GM19025 (cell line): ENCODE results near the gene ING4.

Experiments
- ATAC-seq: cut with Tn5 transposase; IDR thresholded peaks from one replicate; pipeline ENCODE4 v1.9.1; 2021; ENCODE audit warnings: mild to moderate bottlenecking, low read depth, moderate library complexity; ENCODE audit not compliant: unreplicated experiment

ING4 gene

DNA sequence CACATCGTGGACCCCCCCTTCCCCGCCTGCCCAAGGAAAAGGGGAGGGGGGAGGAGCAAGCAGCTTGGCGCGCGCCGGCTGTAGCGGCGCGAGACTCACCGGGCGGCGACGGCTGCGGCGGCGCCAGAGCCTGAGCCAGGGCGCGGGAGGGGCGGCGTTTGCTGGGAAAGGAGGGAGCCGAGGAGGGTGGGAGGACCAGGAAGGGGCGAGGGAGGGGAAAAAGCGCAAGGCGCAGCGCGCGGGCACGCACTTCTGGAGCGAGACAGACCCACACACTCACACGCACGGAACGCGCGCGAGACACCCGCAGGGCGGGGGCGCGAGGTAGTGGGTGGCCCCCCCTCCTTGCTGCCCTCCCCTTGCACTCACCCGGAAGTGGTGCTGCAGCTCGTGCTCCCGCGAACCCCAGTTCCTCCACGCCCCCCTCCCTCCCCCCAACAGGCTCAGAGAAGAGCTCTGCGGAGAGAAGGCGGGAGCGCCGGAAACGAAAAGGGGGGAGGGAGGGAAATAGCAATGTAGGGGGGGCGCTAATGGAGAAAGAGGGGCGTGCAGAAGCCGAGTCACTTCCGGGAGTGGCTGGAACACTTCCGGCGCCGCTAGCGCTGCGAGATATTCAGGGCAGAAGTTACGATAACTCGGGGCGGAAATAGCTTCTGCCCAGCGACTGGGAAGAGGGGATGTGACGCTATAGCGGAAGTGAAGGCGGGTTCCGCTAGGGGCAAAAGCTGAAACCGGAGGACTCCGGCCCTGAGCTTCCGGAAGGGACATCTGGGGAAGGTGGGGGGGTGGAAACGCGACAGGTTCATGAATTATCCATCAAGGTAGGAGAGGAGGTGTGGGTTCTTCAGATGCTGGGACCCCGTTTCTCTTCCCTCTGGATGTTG lies 26.3 kb upstream of the ING4 start, which contains the start of gene ZNF384:
ZNF384 (minus strand) TSS at position 377 of the 884 bp plus-strand sequence. CDS start 9,855 bp downstream, outside the sequence.
- peak; percentile 79 for ATAC-seq

DNA sequence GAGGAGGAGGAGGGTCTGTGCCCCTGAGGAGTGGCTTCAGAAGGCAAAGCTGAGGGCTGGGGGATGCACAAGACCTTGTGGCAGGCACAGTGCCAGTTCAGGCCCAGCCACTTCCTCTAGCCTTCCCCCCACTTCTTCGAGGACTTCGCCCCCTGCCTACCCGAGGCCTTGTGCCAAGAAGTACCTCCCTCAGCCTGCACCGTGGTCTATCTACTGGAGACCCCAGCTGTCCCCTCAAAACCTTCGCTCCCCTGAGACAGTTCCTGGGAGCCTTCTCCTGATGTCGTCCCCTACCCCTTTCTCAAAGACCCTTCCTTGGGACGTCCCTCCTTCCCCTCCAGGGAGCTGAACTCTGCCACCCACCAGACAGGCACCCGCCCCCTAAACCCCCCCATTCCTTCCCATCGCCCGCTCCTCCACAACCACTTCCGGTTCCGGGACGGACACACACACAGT lies 25.7 kb upstream of the ING4 start:
- ATAC-seq: no peak

DNA sequence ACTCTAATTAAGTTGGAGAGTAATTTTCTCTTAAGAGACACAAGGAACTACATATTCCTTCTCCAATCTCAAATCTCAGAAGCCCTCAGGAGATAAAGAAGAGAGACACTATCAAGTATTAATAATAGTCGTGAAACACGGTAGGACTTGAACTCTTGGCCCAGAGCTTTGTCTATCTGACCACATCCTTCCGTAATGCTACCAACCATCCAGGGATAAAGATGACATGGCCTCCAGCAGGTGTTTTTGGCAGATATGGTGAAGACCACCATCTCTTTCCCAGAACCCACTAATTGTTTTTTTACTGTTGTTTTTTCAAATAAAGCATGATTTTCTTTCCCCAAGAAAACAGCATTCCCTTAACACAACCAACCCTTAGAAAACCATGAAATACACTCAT lies 22.9 kb upstream of the ING4 start:
- ATAC-seq: no peak

DNA sequence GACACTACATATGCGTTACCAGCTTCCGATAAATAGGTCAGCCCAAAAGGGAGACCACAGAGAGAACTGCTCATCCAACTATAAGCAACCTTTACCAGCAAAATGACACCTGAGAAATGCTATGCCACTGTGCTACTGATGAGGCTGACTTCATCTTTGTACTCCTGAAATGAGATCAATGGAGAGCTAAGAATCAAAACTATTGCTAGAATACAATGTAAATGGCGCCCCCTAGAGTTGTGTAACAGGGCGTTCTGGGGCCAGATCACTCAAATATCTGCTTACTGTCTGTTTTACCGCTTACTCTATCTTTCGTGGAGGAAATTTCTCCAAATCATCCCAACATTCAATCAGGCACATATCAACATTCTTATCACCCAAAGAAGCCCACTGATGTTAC lies 21.7 kb upstream of the ING4 start:
- ATAC-seq: no peak

DNA sequence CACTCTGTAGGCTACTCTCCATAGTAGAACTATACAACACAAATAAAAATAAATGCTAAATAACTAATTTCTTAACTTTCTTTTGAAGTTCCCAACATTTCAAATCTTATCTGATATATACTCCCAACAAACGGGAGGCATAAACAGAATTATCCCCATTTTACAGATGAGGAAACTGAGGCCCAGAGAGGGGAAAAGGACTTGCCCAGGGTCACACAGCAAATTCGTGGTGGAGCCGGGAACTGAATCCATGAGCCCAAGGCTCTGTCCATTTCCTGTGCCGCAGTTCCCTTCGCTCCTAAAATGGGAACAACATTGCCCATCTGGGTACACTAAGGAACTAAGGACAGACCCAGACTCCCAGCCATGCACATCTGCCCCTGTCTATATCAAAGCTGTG lies 14.0 kb upstream of the ING4 start:
- no peak for ATAC-seq

DNA sequence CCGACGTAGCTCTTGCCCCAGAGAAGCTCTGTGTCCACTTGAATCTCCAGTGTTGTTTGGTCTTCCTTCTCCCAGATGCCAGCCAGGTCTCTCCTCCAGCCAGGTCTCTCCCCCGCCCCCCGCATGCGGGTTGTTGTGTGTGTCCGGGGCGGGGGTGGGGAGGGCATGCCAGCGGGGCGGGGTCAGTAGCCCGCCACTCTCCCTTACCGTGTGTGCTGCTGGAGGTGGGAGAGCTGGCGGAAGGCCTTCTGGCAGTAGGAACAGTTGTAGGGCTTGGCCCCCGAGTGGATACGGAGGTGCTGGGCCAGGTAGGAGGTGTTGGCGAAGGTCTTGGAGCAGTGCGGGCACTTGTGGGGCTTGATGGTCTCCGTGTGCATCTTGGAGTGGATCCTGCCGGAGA lies 9.2 kb upstream of the ING4 start:
- ATAC-seq: no peak

DNA sequence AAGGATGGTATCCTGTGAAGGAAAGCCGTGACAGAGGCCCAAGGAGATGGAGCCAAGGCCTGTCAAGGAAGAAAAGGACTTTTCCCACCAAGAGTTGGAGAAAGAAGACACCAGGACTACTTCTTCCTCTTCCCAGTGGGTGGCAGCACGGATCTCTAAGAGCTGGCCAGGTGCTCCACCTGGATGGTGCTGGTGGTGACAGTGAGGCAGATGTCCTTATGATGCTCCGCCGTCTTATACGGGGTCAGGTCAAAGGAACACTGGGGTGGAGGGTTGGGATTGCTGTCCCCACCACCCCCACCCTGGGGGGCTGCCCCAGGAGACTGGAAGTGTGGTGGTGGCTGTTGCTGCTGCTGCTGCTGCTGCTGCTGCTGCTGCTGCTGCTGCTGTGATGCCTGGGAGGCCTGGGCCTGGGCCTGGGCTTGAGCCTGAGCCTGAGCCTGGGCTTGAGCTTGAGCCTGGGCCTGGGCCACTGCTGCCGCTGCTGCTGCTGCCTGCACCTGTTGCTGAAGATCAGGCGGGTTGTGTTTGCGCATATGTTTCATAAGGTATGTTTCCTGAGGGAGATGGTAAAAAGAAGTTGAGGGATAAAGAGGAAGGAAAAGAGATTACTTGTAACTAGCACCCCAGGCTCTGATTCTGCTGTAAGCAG lies 4.8 kb upstream of the ING4 start:
- no peak for ATAC-seq

DNA sequence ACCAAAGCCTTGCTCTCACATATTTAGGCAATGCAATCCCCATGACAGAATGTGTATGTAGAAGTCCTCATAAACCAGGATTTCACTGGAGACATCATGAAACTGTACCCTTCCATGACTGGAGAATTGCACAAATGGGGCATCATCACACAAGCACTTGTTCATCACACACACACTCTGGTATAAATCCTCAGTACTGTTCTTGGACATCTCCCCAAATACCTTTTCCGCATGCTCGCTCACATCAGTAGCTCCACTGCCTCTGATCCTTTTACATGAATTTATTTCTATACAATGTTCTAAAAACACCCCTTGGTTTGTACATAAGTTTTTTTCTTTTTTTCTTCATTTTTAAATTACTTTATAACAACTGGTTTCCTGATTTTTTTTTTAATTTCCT lies 3.3 kb upstream of the ING4 start:
- no peak for ATAC-seq

DNA sequence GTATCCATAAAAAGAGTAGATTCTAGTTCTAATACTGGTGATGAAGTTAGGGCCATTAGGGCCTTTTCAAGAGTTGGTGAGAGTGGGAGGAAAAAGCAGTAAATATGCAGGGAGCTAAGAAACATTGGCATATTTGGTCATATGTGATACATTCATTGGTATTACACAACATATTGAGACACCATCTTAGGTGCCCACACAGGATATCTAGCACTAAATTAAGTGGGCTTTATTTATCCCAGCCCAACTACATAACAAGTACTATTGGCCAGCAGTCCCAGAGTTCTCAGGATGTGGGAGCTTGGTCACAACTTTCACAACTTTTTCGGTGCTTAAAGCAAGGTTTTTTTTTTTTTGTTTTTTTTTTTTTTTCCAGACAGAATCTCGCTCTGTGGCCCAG lies 2.0 kb upstream of the ING4 start:
- no peak for ATAC-seq

DNA sequence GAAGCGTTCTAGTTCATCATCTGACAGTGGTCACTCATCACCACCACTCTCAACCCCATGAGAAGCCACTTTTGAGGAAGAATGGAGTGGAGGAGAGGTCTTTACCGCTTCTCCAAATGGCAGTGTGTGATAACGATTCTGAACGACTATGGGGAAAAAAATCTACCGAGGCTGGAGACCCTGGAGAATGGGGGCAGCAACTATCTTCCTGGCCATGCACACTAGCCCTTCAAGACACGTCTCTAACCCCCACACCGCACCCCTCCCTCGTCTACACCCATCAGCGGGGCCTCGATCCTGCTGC lies 365 bp downstream of the ING4 start:
- ATAC-seq: no peak

DNA sequence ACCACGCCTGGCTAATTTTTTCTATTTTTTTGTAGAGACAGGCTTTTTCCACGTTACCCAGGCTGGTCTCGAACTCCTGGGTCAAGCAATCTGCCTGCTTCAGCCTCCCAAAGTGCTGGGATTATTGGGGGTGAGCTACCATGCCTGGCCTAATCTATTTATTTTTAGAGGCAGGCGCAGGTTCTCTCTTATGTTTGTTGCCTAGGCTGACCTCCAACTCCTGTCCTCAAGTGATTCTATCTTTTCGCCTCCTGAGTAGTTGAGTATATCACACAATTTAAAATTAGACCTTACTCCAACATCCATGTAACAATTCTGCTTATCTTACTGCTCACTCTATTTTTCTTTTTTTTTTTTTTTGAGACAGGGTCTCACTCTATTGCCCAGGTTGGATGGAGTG lies 8.9 kb downstream of the ING4 start:
- no peak for ATAC-seq

DNA sequence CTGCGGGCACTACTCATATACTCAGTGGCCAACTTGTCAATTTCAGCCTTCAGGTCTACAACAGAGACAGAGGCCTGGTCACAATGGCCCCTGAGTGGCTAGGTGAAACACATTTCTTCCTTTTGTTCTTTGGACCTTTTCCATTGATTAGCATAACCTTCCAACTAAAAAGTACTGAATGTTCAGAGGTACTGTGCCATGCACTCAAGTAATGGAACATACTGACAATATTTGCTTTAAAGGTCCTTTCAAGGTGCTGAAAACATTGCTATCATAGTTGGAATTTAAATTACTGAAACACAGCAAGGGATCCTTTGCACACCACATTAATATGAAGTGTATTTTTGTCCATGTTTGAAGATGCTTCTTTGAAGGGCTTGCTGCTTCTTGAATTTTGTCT lies 9.6 kb downstream of the ING4 start:
- ATAC-seq: no peak

DNA sequence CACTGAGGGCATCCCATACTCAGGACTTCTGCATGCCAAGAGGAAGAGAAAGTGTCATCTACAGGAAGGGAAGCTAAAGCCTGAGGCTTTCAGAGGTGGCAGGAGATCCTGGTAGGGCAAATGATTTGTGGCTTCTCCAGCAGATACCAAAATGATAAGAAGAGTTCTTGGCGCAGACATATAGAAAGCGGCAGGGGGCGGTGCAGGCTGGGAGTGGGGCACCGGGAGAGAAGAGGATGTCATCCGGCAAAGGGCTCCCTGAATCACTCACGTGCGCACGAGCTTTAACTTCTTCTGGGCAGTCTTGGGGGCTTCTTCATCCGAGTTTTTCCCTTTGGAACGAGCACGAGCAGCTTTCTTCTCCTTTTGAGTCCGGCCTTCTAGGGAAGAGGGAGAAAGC lies 10.5 kb downstream of the ING4 start:
- no peak for ATAC-seq

DNA sequence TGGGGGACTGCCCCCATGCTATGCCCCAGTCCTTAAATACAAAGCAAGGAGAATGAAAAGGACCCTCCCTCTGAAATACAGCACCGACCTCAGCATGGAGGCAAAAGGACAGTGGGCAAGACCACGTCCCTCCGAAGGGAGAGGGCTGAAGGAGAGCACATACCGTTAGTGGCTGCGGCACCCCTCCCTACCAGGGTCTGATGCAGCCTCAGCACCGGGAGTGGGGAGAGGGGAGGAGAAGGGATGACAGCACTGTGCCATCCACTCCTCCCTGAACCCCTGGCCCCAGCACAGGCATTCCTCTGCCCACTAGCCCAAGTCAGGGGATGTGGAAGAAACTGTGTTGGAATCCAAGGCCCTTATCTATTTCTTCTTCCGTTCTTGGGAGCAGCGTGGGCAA lies 12.1 kb downstream of the ING4 start:
- no peak for ATAC-seq

DNA sequence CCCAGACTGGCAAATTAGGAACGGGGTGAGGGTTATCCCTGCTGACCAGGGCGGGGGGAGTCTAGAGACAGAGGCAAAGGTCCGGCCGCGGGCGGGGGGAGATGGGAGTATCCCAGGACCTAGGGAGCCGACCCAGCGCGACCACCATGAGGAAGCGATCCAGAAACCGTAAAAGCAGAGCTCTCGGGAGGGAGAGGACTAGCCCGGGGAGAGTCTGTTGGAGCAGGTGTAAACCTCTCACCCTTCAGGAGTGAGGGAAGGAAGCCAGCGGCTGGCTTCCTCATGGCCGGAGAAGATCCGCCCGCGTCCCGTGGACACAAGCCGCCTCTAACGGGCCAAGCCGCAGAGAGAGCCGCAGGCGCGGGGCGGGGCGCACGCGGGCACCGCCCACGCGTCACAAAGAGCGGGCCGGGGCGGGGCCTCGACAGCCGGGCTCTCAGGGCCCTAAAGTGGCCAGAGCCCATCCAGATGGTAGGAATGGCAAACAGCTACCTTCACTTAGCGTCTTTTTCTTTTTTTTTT lies 15.8 kb downstream of the ING4 start, which contains the start of gene ACRBP:
ACRBP (minus strand) TSS at position 350 of the 522 bp plus-strand sequence; CDS start at position 284, 66 bp downstream.
- no peak for ATAC-seq

DNA sequence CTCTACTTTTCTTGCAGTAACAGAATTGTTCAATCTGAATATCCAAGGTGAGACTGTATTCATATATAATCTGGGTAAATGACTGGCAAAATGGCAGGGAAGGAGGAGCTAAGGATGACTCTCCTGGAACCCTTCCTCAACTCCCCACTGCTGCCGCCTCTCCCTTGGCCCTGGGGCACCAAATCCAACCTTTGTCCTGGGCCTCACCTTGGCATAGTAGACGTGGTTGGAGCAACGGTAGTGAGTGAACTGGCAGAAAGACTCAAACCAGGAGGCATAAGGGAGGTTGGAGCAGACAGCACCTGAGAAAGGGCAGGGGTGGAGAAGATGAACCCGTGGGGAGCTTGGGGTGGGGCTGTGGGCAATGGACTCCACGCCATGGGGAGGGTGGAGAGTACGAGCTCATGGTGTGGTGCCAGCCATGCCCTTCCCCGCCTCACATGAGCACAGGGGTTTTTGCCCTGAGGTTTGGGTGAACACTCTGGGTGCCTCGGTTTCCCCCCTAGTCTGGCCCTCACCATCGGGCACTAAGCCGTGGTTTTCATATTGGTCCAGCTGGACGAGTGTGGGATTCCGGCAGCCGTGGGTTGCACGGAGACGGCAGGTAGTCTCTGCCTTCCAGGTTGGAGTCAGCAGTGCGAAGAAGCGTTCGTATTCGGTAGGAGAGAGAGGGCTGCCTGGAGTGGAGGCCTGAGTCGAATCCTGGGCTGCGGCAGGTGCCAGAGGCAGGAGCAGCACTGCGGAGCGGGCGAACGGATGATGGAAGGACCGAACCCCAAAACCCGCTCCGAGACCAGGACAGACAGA lies 16.4 kb downstream of the ING4 start:
- ATAC-seq: no peak

DNA sequence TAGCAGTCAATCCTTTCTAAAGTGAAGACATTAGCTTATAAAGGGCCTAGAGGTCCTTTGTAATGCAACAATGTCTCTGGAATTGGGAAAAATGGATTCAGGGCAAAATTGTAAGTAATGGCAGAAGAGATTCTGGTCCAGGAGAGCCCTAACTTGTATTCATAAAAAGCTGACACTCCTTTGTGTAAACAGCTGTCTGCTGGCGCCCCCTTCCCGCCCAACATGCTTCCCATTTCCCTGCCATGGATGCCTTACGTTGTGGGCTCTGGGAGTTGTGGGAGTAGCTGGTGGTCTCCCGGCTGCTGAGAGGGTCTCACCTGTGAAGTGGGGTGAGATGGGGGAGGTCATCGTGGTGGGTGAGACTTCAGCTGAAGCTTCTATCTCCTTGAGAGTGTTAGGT lies 18.0 kb downstream of the ING4 start:
- ATAC-seq: no peak

DNA sequence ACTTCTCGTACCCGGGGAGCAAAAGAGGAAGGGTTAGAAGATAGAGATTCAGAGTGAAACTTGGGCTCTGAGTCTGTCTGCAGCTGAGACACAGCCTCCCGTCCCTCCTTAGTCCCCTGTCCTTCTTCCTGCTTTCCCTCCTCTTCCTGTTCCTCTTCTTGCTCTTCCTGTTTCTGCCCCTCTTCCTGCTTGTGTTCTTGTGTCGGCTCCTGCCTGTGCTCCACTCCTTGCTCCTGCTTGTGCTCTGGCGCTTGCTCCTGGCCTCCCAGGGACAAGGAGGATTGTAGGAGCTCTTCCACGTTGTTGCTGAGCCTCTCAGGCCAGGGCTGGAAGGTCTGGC lies 18.7 kb downstream of the ING4 start:
- ATAC-seq: no peak

DNA sequence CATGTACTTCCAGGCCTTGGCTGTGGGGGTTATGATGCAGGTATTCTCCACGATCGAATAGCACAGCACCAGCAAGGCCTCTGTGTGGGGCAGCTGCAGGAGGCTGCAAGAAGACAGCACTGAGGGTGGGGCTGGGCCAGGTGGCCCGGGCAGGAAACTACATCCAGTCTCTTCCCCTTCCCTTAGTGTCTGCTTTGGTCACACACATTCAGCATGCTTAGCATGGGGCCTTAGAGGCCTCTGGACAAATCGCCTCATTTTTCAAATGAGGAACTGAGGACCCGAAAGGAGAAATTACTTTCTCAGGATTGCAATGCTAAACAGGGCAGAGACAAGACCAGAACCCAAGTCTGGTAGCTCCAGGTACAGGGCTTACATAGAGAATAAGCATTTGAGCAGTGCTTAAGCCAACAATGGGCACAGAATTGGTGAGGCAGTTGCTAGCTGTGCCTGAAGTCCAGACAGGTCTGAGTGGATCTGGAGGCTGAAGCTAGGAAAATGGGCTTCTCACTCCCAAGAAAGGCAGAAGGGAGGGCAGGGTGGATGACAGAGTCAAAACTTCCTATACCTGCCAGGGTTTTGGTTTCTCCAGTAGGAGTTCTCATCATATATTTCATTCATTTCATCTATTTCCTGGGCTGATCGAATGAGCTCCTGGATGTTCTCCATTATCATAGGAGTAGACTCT lies 19.2 kb downstream of the ING4 start:
- no peak for ATAC-seq

DNA sequence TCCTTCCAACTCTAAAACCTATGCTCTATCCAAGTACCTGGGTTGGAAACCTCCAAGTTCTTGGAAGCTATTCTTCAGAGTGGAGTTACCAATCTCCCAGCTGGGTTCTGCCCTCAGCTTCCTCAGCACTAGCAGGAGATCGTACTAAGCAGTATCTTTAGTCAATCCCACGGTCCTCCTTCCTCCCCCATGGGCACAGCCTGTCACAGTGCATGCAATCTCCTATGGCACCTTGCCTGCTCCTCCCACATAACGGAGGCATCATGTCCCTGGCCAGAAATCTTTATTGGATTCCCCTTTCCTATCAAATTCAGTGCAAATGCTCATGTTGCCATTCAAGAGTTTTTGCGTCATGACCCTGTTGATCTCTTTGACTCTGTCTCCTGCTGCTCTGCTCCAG lies 21.8 kb downstream of the ING4 start:
- no peak for ATAC-seq
